Measurements from ENCODE around the gene HEBP2.
"Not testable (repeated sequence)": the region's sequence is repeated elsewhere in the genome, so short reads cannot be mapped to it uniquely, and the experiment has no call there.

HEBP2 gene

GRCh38 chr6:138424004-138424904 is 20.2 kb downstream of the HEBP2 start:
- DNase-seq (ENCODE audit: low read depth in 2 of 2): no peak

DNA sequence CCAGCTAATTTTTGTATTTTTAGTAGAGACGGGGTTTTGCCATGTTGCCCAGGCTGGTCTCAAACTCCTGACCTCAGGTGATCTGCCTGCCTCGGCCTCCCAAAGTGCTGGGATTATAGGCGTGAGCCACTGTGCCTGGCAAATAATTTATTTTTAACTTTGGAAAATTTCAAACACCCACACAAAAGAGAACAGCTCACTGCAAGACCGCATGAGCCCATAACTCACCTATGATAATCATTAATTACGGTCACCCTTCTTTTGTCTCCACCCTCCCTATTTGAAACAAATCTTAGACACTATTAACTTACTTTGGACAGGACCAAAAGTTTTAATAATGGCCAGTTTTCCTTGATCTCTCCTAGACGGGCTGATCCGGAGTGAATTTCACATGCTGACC is 21.2 kb downstream of the HEBP2 start:
- DNase-seq (ENCODE audit: low read depth in 2 of 2): not testable (repeated sequence)

GRCh38 chr6:138426500-138427123 is 22.6 kb downstream of the HEBP2 start:
- no peak for DNase-seq (ENCODE audit: low read depth in 2 of 2)

GRCh38 chr6:138427701-138428100 is 23.7 kb downstream of the HEBP2 start:
- DNase-seq (ENCODE audit: low read depth in 2 of 2): no peak

DNA sequence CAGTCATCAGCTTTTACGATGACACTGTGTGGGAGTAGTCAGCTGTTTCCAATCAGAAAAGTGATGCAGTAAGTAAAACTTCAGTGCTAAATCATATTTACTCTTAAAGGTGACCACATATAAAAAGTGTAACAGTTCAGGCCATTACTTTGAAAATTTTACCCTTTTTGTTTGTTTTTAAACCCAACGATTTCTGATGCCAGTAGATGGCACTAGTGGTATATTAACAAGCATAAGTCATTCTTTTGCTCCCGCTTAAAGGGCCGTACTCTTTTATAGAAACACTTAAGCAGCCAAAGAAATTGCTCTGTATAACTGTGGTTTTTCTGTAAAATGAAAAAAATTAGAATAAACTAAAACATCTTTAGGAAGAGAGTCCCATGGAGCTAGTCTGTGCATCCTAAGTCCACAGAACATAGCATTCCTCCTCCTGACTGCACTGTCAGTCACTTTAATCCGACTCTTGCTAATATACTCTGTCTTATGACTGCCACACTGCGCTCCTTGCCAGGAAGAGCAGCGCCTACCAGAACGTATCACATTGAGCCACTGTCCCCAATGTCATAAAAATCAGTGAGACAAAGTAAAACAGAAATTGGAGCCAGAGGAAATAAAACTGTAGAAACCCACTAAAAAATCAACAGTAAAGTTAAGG is 25.0 kb downstream of the HEBP2 start:
- no peak for DNase-seq (ENCODE audit: low read depth in 2 of 2)

DNA sequence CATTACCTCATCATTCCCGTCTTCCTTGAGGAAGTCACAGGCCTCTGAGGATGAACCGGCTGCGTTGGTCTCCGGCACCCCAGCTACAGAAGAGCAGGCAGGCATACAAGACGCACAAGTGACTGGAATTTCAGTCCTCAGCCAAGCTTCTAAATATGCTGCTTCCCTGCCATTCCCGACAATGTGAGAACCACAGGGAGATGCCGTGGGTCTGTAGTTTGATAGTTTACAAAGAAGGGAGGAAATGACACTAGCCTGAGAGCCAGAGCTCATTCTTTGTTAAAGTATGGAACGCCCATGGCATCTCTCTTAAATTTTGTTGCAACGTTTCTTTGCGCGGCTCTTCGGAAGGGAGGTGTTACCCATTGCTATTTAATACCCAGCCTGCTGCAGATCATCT is 25.7 kb downstream of the HEBP2 start:
- no peak for DNase-seq (ENCODE audit: low read depth in 2 of 2)

- DNase-seq (ENCODE audit: low read depth in 2 of 2): no peak
These were observed 26.5 kb downstream of the HEBP2 start for GRCh38 chr6:138430361-138431145.

DNA sequence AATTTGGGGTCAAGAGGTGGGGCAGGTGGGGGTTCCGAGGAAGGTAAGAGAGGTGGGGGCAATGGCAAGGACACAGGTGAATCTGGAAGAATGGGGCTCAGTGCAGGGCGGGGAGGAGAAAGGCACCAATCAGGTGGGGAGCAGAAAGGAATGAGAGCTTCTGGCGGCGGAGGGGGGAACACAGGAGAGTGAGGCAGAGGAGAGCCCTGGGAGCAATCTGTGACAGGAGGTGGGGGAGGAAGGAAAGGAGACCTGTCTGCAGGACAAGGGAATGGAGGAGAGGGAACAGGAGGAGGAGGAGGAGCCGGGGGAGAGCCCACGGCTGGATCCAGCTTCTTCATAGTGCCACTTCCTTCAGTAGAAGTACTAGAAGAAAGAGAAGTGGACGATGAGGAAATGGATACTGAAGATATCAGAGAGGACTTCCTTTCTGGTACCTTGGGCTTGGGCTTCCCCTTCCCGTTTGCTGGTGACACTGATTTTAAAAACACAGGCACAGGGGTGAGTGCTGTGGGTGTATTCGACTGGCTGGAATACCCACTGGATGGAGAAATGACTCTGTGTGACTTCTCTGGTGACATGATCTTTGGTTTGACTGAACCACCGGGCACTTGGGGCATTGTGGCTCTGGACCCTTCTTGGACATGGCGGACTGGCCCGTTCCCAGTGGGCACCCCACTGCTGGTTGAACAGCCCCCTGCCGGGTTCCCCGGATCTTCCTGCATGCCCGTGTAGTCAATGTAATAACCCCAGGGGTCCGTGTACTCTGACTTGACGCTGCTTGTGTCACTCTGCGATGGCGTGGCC is 27.4 kb downstream of the HEBP2 start:
- DNase-seq (ENCODE audit: low read depth in 2 of 2): no peak

- no peak for DNase-seq (ENCODE audit: low read depth in 2 of 2)
These were observed 28.0 kb downstream of the HEBP2 start for GRCh38 chr6:138432063-138432356.

DNA sequence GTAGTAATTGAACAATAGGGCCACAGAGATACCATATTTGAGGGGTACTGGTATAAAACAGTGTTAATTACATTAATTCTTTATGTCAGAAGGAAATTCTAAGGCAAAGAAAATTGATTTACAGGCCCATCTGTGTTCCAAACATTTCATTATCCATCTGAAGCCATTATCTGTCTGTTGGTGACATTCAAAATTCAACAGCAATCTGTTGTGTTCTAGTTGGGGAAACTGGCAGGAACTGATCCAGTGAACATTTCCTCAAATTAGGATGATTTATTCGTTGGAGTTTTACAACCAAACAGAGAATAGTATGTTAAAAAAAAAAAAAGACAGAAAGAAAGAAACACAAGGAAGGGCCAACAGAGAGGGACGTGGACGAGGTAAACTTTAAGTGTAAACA is 30.1 kb downstream of the HEBP2 start:
- DNase-seq (ENCODE audit: low read depth in 2 of 2): no peak

DNA sequence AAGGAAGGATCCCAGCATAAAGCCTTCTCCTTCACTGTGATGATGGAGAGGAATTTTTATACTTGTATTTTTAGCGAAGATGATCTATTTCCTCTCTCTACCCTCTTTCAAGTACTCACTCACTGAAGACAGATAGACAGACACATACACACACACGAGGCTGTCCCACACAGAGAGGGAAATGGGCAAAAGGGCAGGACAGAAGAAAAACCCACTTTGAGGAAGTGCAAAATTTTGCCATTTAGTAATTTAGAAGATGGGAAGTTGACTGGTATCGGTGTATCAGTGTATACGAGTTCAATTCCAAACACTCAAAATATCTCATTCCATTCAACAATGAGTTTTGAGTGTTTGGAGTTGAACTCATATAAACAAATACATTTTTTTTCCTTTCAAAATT is 30.9 kb downstream of the HEBP2 start:
- no peak for DNase-seq (ENCODE audit: low read depth in 2 of 2)

DNA sequence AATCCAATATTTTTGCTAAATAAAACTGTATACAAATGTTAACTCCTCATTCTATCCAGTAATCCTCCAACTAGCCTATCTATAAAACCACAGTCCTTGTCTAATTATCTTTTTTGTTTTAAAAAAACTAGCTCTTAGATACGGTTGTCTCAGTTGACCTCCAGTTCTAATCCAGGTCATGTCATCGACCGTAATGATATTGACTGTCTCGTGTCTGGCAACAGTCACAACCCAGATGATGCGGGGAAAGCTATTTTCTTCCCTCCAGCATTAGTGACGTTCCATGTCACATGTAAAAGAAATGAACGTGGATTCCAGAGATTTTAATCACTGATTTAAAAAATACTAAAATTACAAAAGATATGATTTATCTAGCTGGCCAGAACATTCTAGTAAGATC is 35.5 kb downstream of the HEBP2 start:
- no peak for DNase-seq (ENCODE audit: low read depth in 2 of 2)

DNA sequence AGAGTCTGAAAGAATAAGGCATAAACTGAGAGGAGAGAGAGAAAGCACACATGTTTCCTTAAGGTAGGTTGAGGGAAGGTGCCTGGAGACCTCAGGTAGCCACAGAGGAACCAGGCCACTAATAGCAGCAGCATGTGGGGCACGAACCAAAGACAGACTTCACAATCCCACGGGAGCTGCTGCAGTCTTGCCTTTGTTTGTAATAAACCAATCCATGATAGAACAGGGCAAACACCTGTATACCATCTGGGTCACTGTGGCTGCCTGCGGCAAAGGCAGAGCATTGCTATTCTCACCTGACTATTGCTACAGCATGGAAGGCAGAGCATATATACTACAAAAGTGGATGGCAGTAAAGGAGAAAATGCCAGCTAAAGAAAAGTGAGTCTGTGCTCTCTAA is 36.3 kb downstream of the HEBP2 start:
- DNase-seq (ENCODE audit: low read depth in 2 of 2): no peak

DNA sequence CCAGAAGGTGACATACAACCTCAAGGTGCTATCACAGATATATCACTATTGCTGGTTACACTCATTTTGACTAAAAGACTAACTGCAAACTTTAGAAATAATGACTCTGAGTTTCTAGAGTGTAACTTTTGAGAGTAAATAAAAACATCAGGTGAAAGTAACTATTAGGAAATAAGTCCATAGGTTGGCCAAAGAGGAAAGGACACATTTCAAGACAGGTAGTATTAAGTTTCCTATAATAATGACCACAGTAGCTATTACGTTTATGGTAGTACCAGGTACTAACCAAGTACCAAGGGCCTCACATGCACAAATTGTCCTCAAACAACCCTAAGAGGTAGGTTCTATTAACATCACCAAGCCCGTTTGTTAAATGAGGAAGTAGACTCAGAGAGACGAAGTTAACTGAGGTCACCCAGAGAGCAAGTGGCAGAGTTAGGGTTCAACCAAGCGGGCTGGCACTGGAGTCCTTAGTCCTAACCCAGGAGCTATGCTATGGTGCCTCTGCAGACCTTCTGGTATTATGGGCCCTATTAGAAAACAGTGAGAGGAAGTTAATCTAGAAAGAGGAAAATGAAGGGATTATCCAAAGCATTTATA is 36.8 kb downstream of the HEBP2 start:
- no peak for DNase-seq (ENCODE audit: low read depth in 2 of 2)

GRCh38 chr6:138441965-138442364 is 37.9 kb downstream of the HEBP2 start:
- DNase-seq (ENCODE audit: low read depth in 2 of 2): no peak

DNA sequence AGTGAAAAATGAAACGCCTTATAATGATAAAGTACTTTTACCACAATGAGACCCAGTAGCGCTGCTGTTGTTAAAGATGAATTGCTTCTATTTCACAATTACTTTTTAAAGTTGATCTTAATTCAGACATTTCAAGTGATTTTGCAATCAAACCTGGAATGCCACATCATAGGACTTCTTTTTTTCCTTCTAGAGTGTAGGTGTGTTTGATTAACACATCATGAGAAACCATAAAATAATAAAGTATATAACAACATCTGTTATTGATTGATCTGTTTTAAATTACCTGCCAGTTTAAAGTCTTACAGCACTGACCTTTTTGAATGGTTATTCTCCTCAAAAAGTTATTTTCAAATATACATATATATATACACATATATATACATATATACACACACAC is 38.6 kb downstream of the HEBP2 start:
- DNase-seq (ENCODE audit: low read depth in 2 of 2): no peak

- DNase-seq (ENCODE audit: low read depth in 2 of 2): no peak
These were observed 40.0 kb downstream of the HEBP2 start for GRCh38 chr6:138443979-138444378.

- no peak for DNase-seq (ENCODE audit: low read depth in 2 of 2)
These were observed 42.8 kb downstream of the HEBP2 start for GRCh38 chr6:138446821-138447220.

DNA sequence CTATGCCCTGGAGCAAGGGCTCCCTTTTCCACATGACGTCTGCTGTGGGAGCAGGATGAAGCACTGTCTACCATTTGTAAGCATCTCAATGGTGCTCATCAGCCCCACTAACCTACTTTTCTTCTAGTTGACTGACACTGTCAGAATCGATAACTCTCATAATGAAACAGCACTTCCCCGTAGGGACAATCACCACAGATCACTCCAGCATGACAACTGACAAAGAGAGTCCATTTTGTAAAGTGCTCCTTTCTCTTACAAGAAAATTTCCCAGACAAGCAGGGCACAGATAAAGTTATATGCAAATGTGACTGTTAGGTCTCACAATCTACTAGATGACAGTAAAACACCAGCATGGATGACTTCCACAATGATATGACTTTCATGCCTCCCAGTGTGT is 46.4 kb downstream of the HEBP2 start:
- DNase-seq (ENCODE audit: low read depth in 2 of 2): no peak

DNA sequence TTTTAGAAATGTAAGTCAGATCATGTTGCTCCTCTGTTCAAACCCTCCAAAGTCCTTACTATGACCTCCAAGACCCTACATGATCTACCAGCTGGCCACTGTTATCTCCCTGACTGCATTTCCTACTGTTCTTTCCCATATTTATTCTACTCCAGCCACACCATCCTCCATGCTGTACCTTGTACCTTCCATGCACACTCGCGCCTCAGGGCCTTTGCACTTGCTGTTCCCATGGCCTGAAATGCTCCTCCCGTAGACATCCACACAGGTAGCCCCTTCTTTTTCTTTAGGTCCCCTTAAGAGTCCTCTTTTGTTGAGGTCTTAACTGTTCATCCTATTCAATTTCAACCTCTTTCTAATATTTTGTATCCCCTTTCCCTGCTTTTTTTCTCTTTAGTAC is 47.0 kb downstream of the HEBP2 start:
- DNase-seq (ENCODE audit: low read depth in 2 of 2): no peak
